ENCODE data around the gene RNF186.
"Not testable (repeated sequence)": the region's sequence is repeated elsewhere in the genome, so short reads cannot be mapped to it uniquely, and the experiment has no call there.

Gene RNF186

GRCh38 chr1:19797827-19798226 lies 17.3 kb downstream of the RNF186 start:
- in situ Hi-C loops (cut with MboI; ENCODE audit: low sequenced_read_pairs): no loop called here

- in situ Hi-C loops (cut with MboI; ENCODE audit: low sequenced_read_pairs): no loop called here
These were observed 20.5 kb downstream of the RNF186 start for GRCh38 chr1:19794583-19794982.

GRCh38 chr1:19793360-19794046 lies 21.6 kb downstream of the RNF186 start:
- in situ Hi-C loops (cut with MboI; ENCODE audit: low sequenced_read_pairs): no loop called here

GRCh38 chr1:19792237-19793002 lies 22.7 kb downstream of the RNF186 start:
- in situ Hi-C loops (cut with MboI; ENCODE audit: low sequenced_read_pairs): no loop called here

GRCh38 chr1:19790061-19790975 lies 24.8 kb downstream of the RNF186 start:
- in situ Hi-C loops (cut with MboI; ENCODE audit: low sequenced_read_pairs): not testable (repeated sequence)

GRCh38 chr1:19786988-19787423 lies 28.1 kb downstream of the RNF186 start:
- in situ Hi-C loops (cut with MboI; ENCODE audit: low sequenced_read_pairs): no loop called here

GRCh38 chr1:19785660-19786059 lies 29.4 kb downstream of the RNF186 start:
- in situ Hi-C loops (cut with MboI; ENCODE audit: low sequenced_read_pairs): no loop called here

- in situ Hi-C loops (cut with MboI; ENCODE audit: low sequenced_read_pairs): no loop called here
These were observed 34.7 kb downstream of the RNF186 start for GRCh38 chr1:19780267-19780877.

GRCh38 chr1:19776933-19777332 lies 38.1 kb downstream of the RNF186 start:
- in situ Hi-C loops (cut with MboI; ENCODE audit: low sequenced_read_pairs): no loop called here

- in situ Hi-C loops (cut with MboI; ENCODE audit: low sequenced_read_pairs): no loop called here
These were observed 38.8 kb downstream of the RNF186 start for GRCh38 chr1:19776287-19776686.

GRCh38 chr1:19775831-19776230 lies 39.3 kb downstream of the RNF186 start:
- in situ Hi-C loops (cut with MboI; ENCODE audit: low sequenced_read_pairs): no loop called here

GRCh38 chr1:19775317-19775716 lies 39.8 kb downstream of the RNF186 start:
- in situ Hi-C loops (cut with MboI; ENCODE audit: low sequenced_read_pairs): no loop called here

GRCh38 chr1:19774180-19774785 lies 40.8 kb downstream of the RNF186 start:
- in situ Hi-C loops (cut with MboI; ENCODE audit: low sequenced_read_pairs): no loop called here

GRCh38 chr1:19773485-19773884 lies 41.6 kb downstream of the RNF186 start:
- in situ Hi-C loops (cut with MboI; ENCODE audit: low sequenced_read_pairs): no loop called here

- in situ Hi-C loops (cut with MboI; ENCODE audit: low sequenced_read_pairs): no loop called here
These were observed 43.0 kb downstream of the RNF186 start for GRCh38 chr1:19772053-19772452.

- in situ Hi-C loops (cut with MboI; ENCODE audit: low sequenced_read_pairs): no loop called here
These were observed 43.7 kb downstream of the RNF186 start for GRCh38 chr1:19771350-19771749.

- in situ Hi-C loops (cut with MboI; ENCODE audit: low sequenced_read_pairs): no loop called here
These were observed 44.5 kb downstream of the RNF186 start for GRCh38 chr1:19770436-19771190.

GRCh38 chr1:19769211-19769932 lies 45.7 kb downstream of the RNF186 start:
- in situ Hi-C loops (cut with MboI; ENCODE audit: low sequenced_read_pairs): no loop called here

Measured in HL-60/S4 treated with phorbol 12-myristate 13-acetate at 8.2 ng/mL for 4 days and 3 days (cell line).